Breast epithelium (tissue), 4 donors: ENCODE results near the gene TRIM37. TPM values are rescaled to one million over a fixed set of nuclear protein-coding genes. Genes with fewer than 3 reads are reported as not detected.

Source experiments
- DNase-seq, 2 donors: peaks; one replicate each; pipeline ENCODE4 v3.0.0-alpha.2; 2019; ENCODE audit warnings: low spot score in 2 of 2
- H3K27ac ChIP-seq, 2 donors: fragments of 200-600 bp; sonication (generic) in 1 of 2; one replicate each; pipeline ENCODE4 v1.5.1; 2016 to 2019; ENCODE audit warnings: mild to moderate bottlenecking in 1 of 2
- H3K27me3 ChIP-seq, 2 donors: fragments of 200-600 bp; sonication (generic) in 1 of 2; one replicate each; pipeline versions ENCODE4 v1.5.1 to v1.6.0; 2017 to 2019; ENCODE audit warnings: control low read depth in 1 of 2, mild to moderate bottlenecking in 1 of 2
- H3K36me3 ChIP-seq: fragments of 200-600 bp; one replicate; pipeline ENCODE4 v1.5.1; 2019
- H3K4me1 ChIP-seq, 2 donors: fragments of 200-600 bp; sonication (generic); one replicate each; pipeline ENCODE4 v1.5.1; 2016 to 2019; ENCODE audit warnings: control low read depth in 1 of 2
- H3K4me3 ChIP-seq, 3 donors: fragments of 200-600 bp; sonication (generic); 1 replicate in 2 of 3; 2 replicates in 1 of 3; pipeline ENCODE4 v1.5.1; 2016 to 2019; ENCODE audit warnings: mild to moderate bottlenecking in 3 of 3, moderate library complexity in 2 of 3
- H3K9me3 ChIP-seq, 2 donors: fragments of 200-600 bp; sonication (generic) in 1 of 2; one replicate each; pipeline ENCODE4 v1.5.1; 2016 to 2019; ENCODE audit warnings: control low read depth in 1 of 2
- CTCF ChIP-seq, 3 donors: fragments of 450-650 bp; IDR thresholded peaks; one replicate each; pipeline ENCODE4 v1.5.1; 2016 to 2017; ENCODE audit warnings: antibody characterized with exemption in 3 of 3, mild to moderate bottlenecking in 3 of 3, moderate library complexity in 3 of 3
- POLR2A ChIP-seq: fragments of 450-650 bp; IDR thresholded peaks from one replicate; pipeline ENCODE4 v1.6.1; 2016; ENCODE audit warnings: antibody characterized with exemption, mild to moderate bottlenecking, moderate library complexity
- POLR2AphosphoS5 ChIP-seq, 3 donors: sonication (generic); formaldehyde crosslinking; IDR thresholded peaks; one replicate each; pipeline ENCODE4 v1.6.1; 2017; ENCODE audit warnings: antibody characterized with exemption in 3 of 3
- intact Hi-C: fragments of 100-400 bp; cut with DNase I; formaldehyde crosslinking; loops from one replicate; pipeline ENCODE4 v1.15.1; 2023; ENCODE audit warnings: low total_unique reads
- total RNA-seq, 3 donors: library from RNA; depleted of rRNA; stranded (reverse); fragments of >200 nt; gene quantifications; one replicate each; pipeline ENCODE4 v1.1.0, GENCODE V29; 2016

The TRIM37 gene
- total RNA-seq, 3 donors from 2014 or later, result 18.7 to 24.6 (median 20.9) TPM

- Histone ChIP-seq H3K4me3 (no peak overlapping the region), H3K36me3 (no peaks in the 10 kb centered on the region), H3K27me3 (no peaks in the 10 kb centered on the region), H3K4me1 (no peaks in the 10 kb centered on the region), H3K27ac (no peak overlapping the region), H3K9me3 (no peaks in the 10 kb centered on the region)
- TF ChIP-seq POLR2AphosphoS5 (IDR thresholded peaks at IDR 0.05) (no peak), POLR2A (no peak), CTCF (IDR thresholded peaks at IDR 0.05) (no peak)
- intact Hi-C loops, result loop anchor here (10.0 kb wide), 1 partner anchor 484 kb away; no protein-coding TSS in a partner anchor
- no peak for DNase-seq
These were observed 97.9 kb downstream of the TRIM37 start for GRCh38 chr17:59008737-59009136.

- no peaks in the 10 kb centered on the region for H3K9me3 ChIP-seq
- no peak for DNase-seq
- TF ChIP-seq POLR2A (no peak), CTCF (IDR thresholded peaks at IDR 0.05) (no peak)
- intact Hi-C loops, result loop anchor here (10.0 kb wide), 1 partner anchor 483 kb away; no protein-coding TSS in a partner anchor
- no peak overlapping the region for H3K27ac ChIP-seq
- H3K27me3 ChIP-seq, result no peaks in the 10 kb centered on the region
- no peaks in the 10 kb centered on the region for H3K36me3 ChIP-seq
- H3K4me1 ChIP-seq, result no peaks in the 10 kb centered on the region
- no peak overlapping the region for H3K4me3 ChIP-seq
These were observed 98.7 kb downstream of the TRIM37 start for GRCh38 chr17:59007995-59008394.

- peak in 1 of 2 donors; percentile 46 for DNase-seq
- Histone ChIP-seq H3K4me3 (no peak overlapping the region), H3K4me1 (no peaks in the 10 kb centered on the region), H3K27ac (no peak overlapping the region), H3K9me3 (no peaks in the 10 kb centered on the region), H3K36me3 (no peaks in the 10 kb centered on the region), H3K27me3 (no peaks in the 10 kb centered on the region)
- TF ChIP-seq POLR2A, result no peak
- peak; percentile 93 to 96 (median 95) for TF ChIP-seq CTCF (IDR thresholded peaks at IDR 0.05)
- intact Hi-C loops, result loop anchor here (10.0 kb wide), 1 partner anchor 480 kb away; no protein-coding TSS in a partner anchor
These were observed 102.2 kb downstream of the TRIM37 start for GRCh38 chr17:59004338-59005111.

GRCh38 chr17:59003860-59004259 lies 102.8 kb downstream of the TRIM37 start:
- TF ChIP-seq CTCF (IDR thresholded peaks at IDR 0.05), result no peak
- no peak for TF ChIP-seq POLR2A
- TF ChIP-seq POLR2AphosphoS5 (IDR thresholded peaks at IDR 0.05), result no peak
- intact Hi-C loops, result loop anchor here (10.0 kb wide), 1 partner anchor 479 kb away; no protein-coding TSS in a partner anchor
- H3K4me3 ChIP-seq, result no peak overlapping the region

GRCh38 chr17:59002848-59003247 lies 103.8 kb downstream of the TRIM37 start:
- TF ChIP-seq POLR2A (no peak), CTCF (IDR thresholded peaks at IDR 0.05) (no peak), POLR2AphosphoS5 (IDR thresholded peaks at IDR 0.05) (no peak)
- Histone ChIP-seq H3K27ac (no peak overlapping the region), H3K4me1 (no peaks in the 10 kb centered on the region), H3K27me3 (no peaks in the 10 kb centered on the region), H3K9me3 (no peaks in the 10 kb centered on the region), H3K36me3 (no peaks in the 10 kb centered on the region), H3K4me3 (no peak overlapping the region)
- intact Hi-C loops, result loop anchor here (10.0 kb wide), 1 partner anchor 478 kb away; no protein-coding TSS in a partner anchor
- DNase-seq, result no peak

More at GRCh38 chr17:59003860-59004259, 102.8 kb downstream of the TRIM37 start:
- Histone ChIP-seq H3K36me3 (no peaks in the 10 kb centered on the region), H3K27me3 (no peaks in the 10 kb centered on the region), H3K27ac (no peak overlapping the region), H3K4me1 (no peaks in the 10 kb centered on the region), H3K9me3 (no peaks in the 10 kb centered on the region)
- no peak for DNase-seq
